Common myeloid progenitor, CD34-positive (primary cell): ENCODE measurements around the gene FAM53A.

ENCODE experiments used
- CTCF ChIA-PET: fragments of 350-600 bp; sonication (Branson Sonifier 250); formaldehyde crosslinking; loops from one replicate; lab custom pipeline; 2021; ENCODE audit warnings: antibody characterized with exemption; lab: Charles Lee
- POLR2A ChIA-PET: fragments of 350-600 bp; sonication (Branson Sonifier 250); formaldehyde crosslinking; loops from one replicate; lab custom pipeline; 2021; ENCODE audit warnings: antibody characterized with exemption; lab: Charles Lee
- DNase-seq, 3 donors: peaks; one replicate each; pipeline versions ENCODE4 v3.0.0 to v3.0.0-alpha.2; 2013
- H3K27ac ChIP-seq, 2 experiments: 1 replicate in 1 of 2; 2 replicates in 1 of 2; pipeline ENCODE4 v1.7.0; 2013; ENCODE audit warnings: inconsistent platforms in 2 of 2, low read length in 2 of 2, mild to moderate bottlenecking in 2 of 2, low read depth in 1 of 2, moderate library complexity in 1 of 2; ENCODE audit not compliant: severe bottlenecking in 2 of 2, insufficient read depth in 1 of 2, poor library complexity in 1 of 2
- H3K27me3 ChIP-seq, 5 experiments: replicated peaks in 2 of 5; 1 replicate in 3 of 5; 2 replicates in 2 of 5; pipeline versions ENCODE4 v1.6.1 to v1.7.0; 2013; ENCODE audit warnings: low read length in 4 of 5, mild to moderate bottlenecking in 2 of 5, moderate library complexity in 2 of 5, inconsistent platforms in 1 of 5; ENCODE audit not compliant: insufficient read depth in 5 of 5, control insufficient read depth in 4 of 5
- H3K36me3 ChIP-seq, 4 experiments: 1 replicate in 2 of 4; 2 replicates in 2 of 4; pipeline versions ENCODE4 v1.6.1 to v1.7.0; 2013; ENCODE audit warnings: low read length in 3 of 4, control low read depth in 1 of 4, mild to moderate bottlenecking in 1 of 4; ENCODE audit not compliant: control insufficient read depth in 4 of 4, insufficient read depth in 4 of 4
- H3K4me1 ChIP-seq, 4 experiments: 1 replicate in 3 of 4; 2 replicates in 1 of 4; pipeline versions ENCODE4 v1.6.1 to v1.7.1; 2013; ENCODE audit warnings: low read length in 3 of 4, mild to moderate bottlenecking in 3 of 4, control low read depth in 1 of 4, inconsistent platforms in 1 of 4, moderate library complexity in 1 of 4; ENCODE audit not compliant: control insufficient read depth in 4 of 4, insufficient read depth in 4 of 4; ENCODE audit errors: control extremely low read depth in 1 of 4
- H3K4me3 ChIP-seq, 7 experiments: 1 replicate in 4 of 7; 2 replicates in 3 of 7; pipeline versions ENCODE4 v1.5.1 to v1.7.0; 2013; ENCODE audit warnings: mild to moderate bottlenecking in 7 of 7, low read length in 6 of 7, moderate library complexity in 6 of 7, inconsistent platforms in 2 of 7, low read depth in 2 of 7, control low read depth in 1 of 7; ENCODE audit not compliant: insufficient read depth in 4 of 7, control insufficient read depth in 1 of 7; ENCODE audit errors: extremely low read depth in 1 of 7
- H3K9me3 ChIP-seq, 5 experiments: 1 replicate in 4 of 5; 2 replicates in 1 of 5; pipeline versions ENCODE4 v1.6.1 to v1.7.1; 2013; ENCODE audit warnings: low read length in 4 of 5, mild to moderate bottlenecking in 2 of 5, inconsistent platforms in 1 of 5, low read depth in 1 of 5, moderate library complexity in 1 of 5; ENCODE audit not compliant: control insufficient read depth in 4 of 5, insufficient read depth in 2 of 5; ENCODE audit errors: control extremely low read depth in 1 of 5
- WGBS: methylation state at CpG from one replicate; pipeline ENCODE4 v1.1.5; 2013; ENCODE audit not compliant: insufficient coverage; 5-methylcytosine and 5-hydroxymethylcytosine counted together

FAM53A gene

GRCh38 chr4:1629699-1630083 is 54.4 kb downstream of the FAM53A start:
- no peak for DNase-seq
- Histone ChIP-seq H3K36me3 (no peaks in the 10 kb centered on the region), H3K27ac (no peak overlapping the region), H3K9me3 (no peaks in the 10 kb centered on the region), H3K4me3 (no peak overlapping the region), H3K27me3 (no peaks in the 10 kb centered on the region), H3K4me1 (peaks cover 0 to 11% (median 4%) of the 10 kb centered on the region in 4 experiments)
- 98% methylated on average over 9 of the region's 10 CpGs for WGBS
- CTCF ChIA-PET = interaction anchor here (0.7 to 2.8 kb wide), 16 partner anchors 10 to 395 kb away, joined by 3 to 19 read pairs (median 3); no protein-coding TSS in a partner anchor
- POLR2A ChIA-PET = no interaction called here

- 47% methylated on average over 22 of the region's 25 CpGs for WGBS
- Histone ChIP-seq H3K4me3 (no peak overlapping the region), H3K4me1 (peaks cover 0 to 11% (median 4%) of the 10 kb centered on the region in 4 experiments), H3K36me3 (no peaks in the 10 kb centered on the region), H3K9me3 (no peaks in the 10 kb centered on the region), H3K27ac (no peak overlapping the region), H3K27me3 (no peaks in the 10 kb centered on the region)
- DNase-seq = peak; percentile 21 to 56 (median 42)
- ChIA-PET POLR2A (no interaction called here), CTCF (interaction anchor here (0.7 to 2.8 kb wide), 15 partner anchors 9 to 394 kb away, joined by 3 to 19 read pairs (median 3); no protein-coding TSS in a partner anchor)
These were observed 55.0 kb downstream of the FAM53A start for GRCh38 chr4:1628892-1629698.

- ChIA-PET POLR2A (no interaction called here), CTCF (interaction anchor here (0.8 to 1.2 kb wide), 4 partner anchors 22 to 272 kb away, joined by 3 read pairs; no protein-coding TSS in a partner anchor)
- 95% methylated on average over 4 of the region's 16 CpGs for WGBS
- DNase-seq = no peak
- H3K4me3 ChIP-seq = no peak overlapping the region
- H3K27me3 ChIP-seq = no peaks in the 10 kb centered on the region
- no peaks in the 10 kb centered on the region for H3K9me3 ChIP-seq
- H3K27ac ChIP-seq = no peak overlapping the region
- H3K4me1 ChIP-seq = peaks cover 0 to 15% (median 5%) of the 10 kb centered on the region in 4 experiments
- H3K36me3 ChIP-seq = no peaks in the 10 kb centered on the region
These were observed 56.4 kb downstream of the FAM53A start for GRCh38 chr4:1627417-1628313.

- H3K27ac ChIP-seq = no peak overlapping the region
- H3K36me3 ChIP-seq = no peaks in the 10 kb centered on the region
- H3K9me3 ChIP-seq = no peaks in the 10 kb centered on the region
- ChIA-PET CTCF (interaction anchor here (0.8 to 1.2 kb wide), 4 partner anchors 22 to 272 kb away, joined by 3 read pairs; no protein-coding TSS in a partner anchor), POLR2A (no interaction called here)
- DNase-seq = no peak
- H3K4me3 ChIP-seq = no peak overlapping the region
- no peaks in the 10 kb centered on the region for H3K27me3 ChIP-seq
- peaks cover 0 to 15% (median 5%) of the 10 kb centered on the region in 4 experiments for H3K4me1 ChIP-seq
- 100% methylated on average over 9 of the region's 9 CpGs for whole genome bisulfite sequencing
These were observed 57.2 kb downstream of the FAM53A start for GRCh38 chr4:1626941-1627340.

- Histone ChIP-seq H3K27ac (no peak overlapping the region), H3K4me1 (peaks cover 0 to 15% (median 5%) of the 10 kb centered on the region in 4 experiments), H3K36me3 (no peaks in the 10 kb centered on the region), H3K4me3 (no peak overlapping the region), H3K27me3 (no peaks in the 10 kb centered on the region), H3K9me3 (no peaks in the 10 kb centered on the region)
- POLR2A ChIA-PET = no interaction called here
- CTCF ChIA-PET = interaction anchor here (0.7 kb wide), 1 partner anchor 271 kb away, joined by 3 read pairs; no protein-coding TSS in a partner anchor
- 53% methylated on average over 14 of the region's 16 CpGs for WGBS
- peak in 2 of 3 donors; percentile 24 to 28 for DNase-seq
These were observed 58.0 kb downstream of the FAM53A start for GRCh38 chr4:1626151-1626550.

- 74% methylated on average over 12 of the region's 23 CpGs for WGBS
- no peaks in the 10 kb centered on the region for H3K27me3 ChIP-seq
- H3K4me3 ChIP-seq = no peak overlapping the region
- CTCF ChIA-PET = interaction anchor here (0.7 kb wide), 1 partner anchor 270 kb away, joined by 3 read pairs; no protein-coding TSS in a partner anchor
- peak in 2 of 3 donors; percentile 20 to 29 for DNase-seq
- H3K9me3 ChIP-seq = no peaks in the 10 kb centered on the region
- no peaks in the 10 kb centered on the region for H3K36me3 ChIP-seq
- peaks cover 0 to 15% (median 5%) of the 10 kb centered on the region in 4 experiments for H3K4me1 ChIP-seq
- no peak overlapping the region for H3K27ac ChIP-seq
- POLR2A ChIA-PET = no interaction called here
These were observed 58.4 kb downstream of the FAM53A start for GRCh38 chr4:1625600-1626138.
